ENCODE measurements around the gene TMEM238. TPM values are rescaled to one million over a fixed set of nuclear protein-coding genes. Genes with fewer than 3 reads are reported as not detected.
"Not testable (repeated sequence)": the region's sequence is repeated elsewhere in the genome, so short reads cannot be mapped to it uniquely, and the experiment has no call there.

The TMEM238 gene
- total RNA-seq, 4 donors from 2014 or later, result 6.3 to 37.1 (median 29.3) TPM

- peaks cover 22% of the 10 kb centered on the region for H3K36me3 ChIP-seq
- peak overlapping the region; percentile 94 for H3K27ac ChIP-seq
- peaks cover 30% of the 10 kb centered on the region for H3K4me1 ChIP-seq
- WGBS, result 5% methylated on average over 25 of the region's 44 CpGs
- peak overlapping the region; percentile 89 for H3K4me3 ChIP-seq
- no peaks in the 10 kb centered on the region for H3K9me3 ChIP-seq
- no peak for TF ChIP-seq CTCF (IDR thresholded peaks at IDR 0.05)
- peak in 1 of 2 donors; percentile 80 for TF ChIP-seq POLR2A (IDR thresholded peaks at IDR 0.05)
- peak in 1 of 3 donors; percentile 63 for TF ChIP-seq POLR2AphosphoS5 (IDR thresholded peaks at IDR 0.05)
- TF ChIP-seq EP300 (IDR thresholded peaks at IDR 0.05), result no peak
- no peaks in the 10 kb centered on the region for H3K27me3 ChIP-seq
- peak; percentile 79 to 82 for DNase-seq (ENCODE audit: low spot score in 2 of 2)
These were observed 44.0 kb downstream of the TMEM238 start for GRCh38 chr19:55339889-55340783.

- no peaks in the 10 kb centered on the region for H3K27me3 ChIP-seq
- H3K4me3 ChIP-seq, result peak within 1 kb of the TSS; percentile 89
- peak within 1 kb of the TSS; percentile 94 for H3K27ac ChIP-seq
- peak; percentile 100 for DNase-seq (ENCODE audit: low spot score in 2 of 2)
- peaks cover 19% of the 10 kb centered on the region for H3K36me3 ChIP-seq
- WGBS, result 0% methylated on average over 19 of the region's 63 CpGs
- TF ChIP-seq CTCF (IDR thresholded peaks at IDR 0.05), result peak in 1 of 2 donors; percentile 42
- TF ChIP-seq POLR2AphosphoS5 (IDR thresholded peaks at IDR 0.05), result peak in 2 of 3 donors; percentile 9
- TF ChIP-seq POLR2A (IDR thresholded peaks at IDR 0.05), result peak in 1 of 2 donors; percentile 48
- TF ChIP-seq EP300 (IDR thresholded peaks at IDR 0.05), result no peak
- H3K4me1 ChIP-seq, result peaks cover 30% of the 10 kb centered on the region
- H3K9me3 ChIP-seq, result no peaks in the 10 kb centered on the region
These were observed 44.8 kb downstream of the TMEM238 start, which contains the start of gene KMT5C for GRCh38 chr19:55339105-55339888. Gene KMT5C, plus strand, starts transcription at chr19:55339876. Its CDS starts 2,061 bp downstream, at chr19:55341937.

GRCh38 chr19:55336101-55336500 is 48.0 kb downstream of the TMEM238 start:
- H3K27ac ChIP-seq, result no peak overlapping the region

GRCh38 chr19:55333870-55334269 is 50.2 kb downstream of the TMEM238 start:
- H3K4me1 ChIP-seq, result peaks cover 9% of the 10 kb centered on the region
- no peaks in the 10 kb centered on the region for H3K36me3 ChIP-seq
- H3K27me3 ChIP-seq, result peaks cover 12% of the 10 kb centered on the region
- 80% methylated on average over 11 of the region's 11 CpGs for WGBS
- no peak overlapping the region for H3K4me3 ChIP-seq
- no peaks in the 10 kb centered on the region for H3K9me3 ChIP-seq
- H3K27ac ChIP-seq, result no peak overlapping the region
- DNase-seq (ENCODE audit: low spot score in 2 of 2), result no peak
- TF ChIP-seq POLR2A (IDR thresholded peaks at IDR 0.05), result no peak
- no peak for TF ChIP-seq EP300 (IDR thresholded peaks at IDR 0.05)
- no peak for TF ChIP-seq POLR2AphosphoS5 (IDR thresholded peaks at IDR 0.05)
- no peak for TF ChIP-seq CTCF (IDR thresholded peaks at IDR 0.05)

More at GRCh38 chr19:55336101-55336500, 48.0 kb downstream of the TMEM238 start:
- Histone ChIP-seq H3K4me3 (no peak overlapping the region), H3K27me3 (peaks cover 12% of the 10 kb centered on the region), H3K9me3 (no peaks in the 10 kb centered on the region), H3K4me1 (peaks cover 23% of the 10 kb centered on the region), H3K36me3 (no peaks in the 10 kb centered on the region)
- no peak for DNase-seq (ENCODE audit: low spot score in 2 of 2)
- no peak for TF ChIP-seq CTCF (IDR thresholded peaks at IDR 0.05)
- TF ChIP-seq POLR2AphosphoS5 (IDR thresholded peaks at IDR 0.05), result peak in 1 of 3 donors; percentile 25
- TF ChIP-seq EP300 (IDR thresholded peaks at IDR 0.05), result no peak
- no peak for TF ChIP-seq POLR2A (IDR thresholded peaks at IDR 0.05)
- 36% methylated on average over 7 of the region's 7 CpGs for WGBS

GRCh38 chr19:55329791-55330190 is 54.3 kb downstream of the TMEM238 start:
- H3K27me3 ChIP-seq, result peaks cover 12% of the 10 kb centered on the region
- 87% methylated on average over 6 of the region's 6 CpGs for WGBS

More at GRCh38 chr19:55329791-55330190, 54.3 kb downstream of the TMEM238 start:
- H3K36me3 ChIP-seq; H3K4me1 ChIP-seq; DNase-seq (ENCODE audit: low spot score in 2 of 2); H3K9me3 ChIP-seq; H3K4me3 ChIP-seq; H3K27ac ChIP-seq: not testable (repeated sequence)

Other genes starting within 250 kb of the TMEM238 start
- 10 to 100 TPM; 13.6 to 46.7 (median 19.6) TPM for gene TNNT1, start 235.1 kb downstream of the TMEM238 start, total RNA-seq
- 1 to 10 TPM; 1.7 to 4.7 (median 3.2) TPM for gene TNNI3, start 226.6 kb downstream of the TMEM238 start, total RNA-seq
- gene DNAAF3, start 217.7 kb downstream of the TMEM238 start, total RNA-seq, result 10 to 100 TPM in 1 of 4 donors, 1 to 10 TPM in 1, under 1 TPM in 2; 0.48 to 10.6 (median 3.1) TPM
- 1 to 10 TPM in 3 of 4 donors, not detected in 1; 1.1 to 7.8 (median 6.8) TPM for gene SYT5, start 204.0 kb downstream of the TMEM238 start, total RNA-seq
- gene PTPRH, start 174.8 kb downstream of the TMEM238 start, total RNA-seq, result 1 to 10 TPM in 2 of 4 donors, under 1 TPM in 1, not detected in 1; 0.34 to 1.4 (median 1.1) TPM
- gene TMEM86B, start 155.5 kb downstream of the TMEM238 start, total RNA-seq, result 1 to 10 TPM; 2.0 to 9.4 (median 4.2) TPM
- 10 to 100 TPM; 49.0 to 56.2 (median 51.3) TPM for gene PPP6R1, start 125.3 kb downstream of the TMEM238 start, total RNA-seq
- gene HSPBP1, start 104.2 kb downstream of the TMEM238 start, total RNA-seq, result 10 to 100 TPM; 17.9 to 46.7 (median 36.7) TPM
- 1 to 10 TPM in 3 of 4 donors, under 1 TPM in 1; 0.68 to 2.3 (median 1.6) TPM for gene BRSK1, start 100.3 kb downstream of the TMEM238 start, total RNA-seq
- gene TMEM150B, start 59.0 kb downstream of the TMEM238 start, total RNA-seq, result not detected
- gene KMT5C, start 44.4 kb downstream of the TMEM238 start, total RNA-seq, result 10 to 100 TPM; 17.3 to 61.8 (median 39.1) TPM
- gene COX6B2, start 29.6 kb downstream of the TMEM238 start, total RNA-seq, result 1 to 10 TPM in 3 of 4 donors, under 1 TPM in 1; 0.47 to 1.9 (median 1.3) TPM
- not detected for gene GARIN5B, start 21.0 kb downstream of the TMEM238 start, total RNA-seq
- gene IL11, start 13.8 kb downstream of the TMEM238 start, total RNA-seq, result 1 to 10 TPM in 3 of 4 donors, under 1 TPM in 1; 0.97 to 1.7 (median 1.2) TPM
- not detected for gene TMEM190, start 7.5 kb downstream of the TMEM238 start, total RNA-seq
- gene RPL28, start 1.6 kb upstream of the TMEM238 start, total RNA-seq, result 100 to 1,000 TPM; 605 to 767 (median 714) TPM
- gene UBE2S, start 23.5 kb upstream of the TMEM238 start, total RNA-seq, result 10 to 100 TPM in 2 of 4 donors, 1 to 10 TPM in 2; 7.4 to 17.0 (median 12.2) TPM
- gene SHISA7, start 59.0 kb upstream of the TMEM238 start, total RNA-seq, result under 1 TPM in 2 of 4 donors, not detected in 2; 0.08 to 0.26 TPM
- gene ISOC2, start 77.3 kb upstream of the TMEM238 start, total RNA-seq, result 10 to 100 TPM; 44.7 to 97.2 (median 87.5) TPM
- gene C19orf85, start 80.5 kb upstream of the TMEM238 start, total RNA-seq, result not detected
- gene ZNF628, start 92.3 kb upstream of the TMEM238 start, total RNA-seq, result 10 to 100 TPM; 17.3 to 22.9 (median 19.8) TPM
- 1 to 10 TPM; 2.4 to 4.8 (median 4.0) TPM for gene NAT14, start 100.9 kb upstream of the TMEM238 start, total RNA-seq
- 1 to 10 TPM in 2 of 4 donors, under 1 TPM in 2; 0.57 to 2.1 (median 1.0) TPM for gene SSC5D, start 104.1 kb upstream of the TMEM238 start, total RNA-seq
- gene SBK2, start 152.8 kb upstream of the TMEM238 start, total RNA-seq, result not detected
- gene SBK3, start 161.3 kb upstream of the TMEM238 start, total RNA-seq, result not detected
- 1 to 10 TPM; 1.8 to 3.1 (median 2.8) TPM for gene ZNF579, start 196.6 kb upstream of the TMEM238 start, total RNA-seq
- 1 to 10 TPM; 7.6 to 9.2 (median 8.5) TPM for gene FIZ1, start 215.2 kb upstream of the TMEM238 start, total RNA-seq
- 10 to 100 TPM; 29.4 to 49.9 (median 47.0) TPM for gene ZNF524, start 216.0 kb upstream of the TMEM238 start, total RNA-seq
- 10 to 100 TPM in 2 of 4 donors, 1 to 10 TPM in 2; 7.6 to 14.2 (median 9.9) TPM for gene ZNF865, start 221.4 kb upstream of the TMEM238 start, total RNA-seq
- gene ZNF784, start 240.3 kb upstream of the TMEM238 start, total RNA-seq, result 1 to 10 TPM; 4.3 to 8.0 (median 6.5) TPM